Measurements from ENCODE around the gene RACGAP1.
"Not testable (repeated sequence)": the region's sequence is repeated elsewhere in the genome, so short reads cannot be mapped to it uniquely, and the experiment has no call there.

Gene RACGAP1

GRCh38 chr12:49990273-49990672, 35.0 kb downstream of the RACGAP1 start:
- no peak for DNase-seq (ENCODE audit: low read depth in 3 of 3, low spot score in 1 of 3)

GRCh38 chr12:49989400-49989799, 35.9 kb downstream of the RACGAP1 start:
- not testable (repeated sequence) for DNase-seq (ENCODE audit: low read depth in 3 of 3, low spot score in 1 of 3)

GRCh38 chr12:49987625-49988303, 37.5 kb downstream of the RACGAP1 start:
- DNase-seq (ENCODE audit: low read depth in 3 of 3, low spot score in 1 of 3): no peak

- not testable (repeated sequence) for DNase-seq (ENCODE audit: low read depth in 3 of 3, low spot score in 1 of 3)
Measured at GRCh38 chr12:49986476-49986875, 38.8 kb downstream of the RACGAP1 start.

GRCh38 chr12:49985981-49986380, 39.3 kb downstream of the RACGAP1 start:
- DNase-seq (ENCODE audit: low read depth in 3 of 3, low spot score in 1 of 3): no peak

- DNase-seq (ENCODE audit: low read depth in 3 of 3, low spot score in 1 of 3): no peak
Measured at GRCh38 chr12:49984476-49985359, 40.6 kb downstream of the RACGAP1 start.

- DNase-seq (ENCODE audit: low read depth in 3 of 3, low spot score in 1 of 3): no peak
Measured at GRCh38 chr12:49983892-49984291, 41.4 kb downstream of the RACGAP1 start.

GRCh38 chr12:49982246-49983087, 42.8 kb downstream of the RACGAP1 start:
- DNase-seq (ENCODE audit: low read depth in 3 of 3, low spot score in 1 of 3): no peak

GRCh38 chr12:49980501-49981349, 44.6 kb downstream of the RACGAP1 start:
- no peak for DNase-seq (ENCODE audit: low read depth in 3 of 3, low spot score in 1 of 3)

- no peak for DNase-seq (ENCODE audit: low read depth in 3 of 3, low spot score in 1 of 3)
Measured at GRCh38 chr12:49979791-49980190, 45.5 kb downstream of the RACGAP1 start.

GRCh38 chr12:49979016-49979586, 46.2 kb downstream of the RACGAP1 start:
- DNase-seq (ENCODE audit: low read depth in 3 of 3, low spot score in 1 of 3): no peak

- no peak for DNase-seq (ENCODE audit: low read depth in 3 of 3, low spot score in 1 of 3)
Measured at GRCh38 chr12:49978125-49978524, 47.2 kb downstream of the RACGAP1 start.

- no peak for DNase-seq (ENCODE audit: low read depth in 3 of 3, low spot score in 1 of 3)
Measured at GRCh38 chr12:49976557-49976956, 48.7 kb downstream of the RACGAP1 start.

- no peak for DNase-seq (ENCODE audit: low read depth in 3 of 3, low spot score in 1 of 3)
Measured at GRCh38 chr12:49975318-49975761, 50.0 kb downstream of the RACGAP1 start.

- DNase-seq (ENCODE audit: low read depth in 3 of 3, low spot score in 1 of 3): no peak
Measured at GRCh38 chr12:49974677-49975317, 50.5 kb downstream of the RACGAP1 start.

- no peak for DNase-seq (ENCODE audit: low read depth in 3 of 3, low spot score in 1 of 3)
Measured at GRCh38 chr12:49974231-49974675, 51.0 kb downstream of the RACGAP1 start.

- DNase-seq (ENCODE audit: low read depth in 3 of 3, low spot score in 1 of 3): no peak
Measured at GRCh38 chr12:49973361-49973830, 51.9 kb downstream of the RACGAP1 start.

GRCh38 chr12:49972641-49973360, 52.5 kb downstream of the RACGAP1 start, which contains the start of gene AQP6:
Gene AQP6, plus strand, starts transcription at chr12:49972947. Its CDS starts 227 bp downstream, at chr12:49973174.
- no peak for DNase-seq (ENCODE audit: low read depth in 3 of 3, low spot score in 1 of 3)

GRCh38 chr12:49972129-49972528, 53.2 kb downstream of the RACGAP1 start:
- no peak for DNase-seq (ENCODE audit: low read depth in 3 of 3, low spot score in 1 of 3)

Data from stimulated activated CD4-positive, alpha-beta T cell treated with anti-CD3 and anti-CD28 coated beads, TNF-alpha, amount 100 ng/mL, for 1 hour (primary cell).